HG03575 (cell line): ENCODE data around the gene PLCB3.

Experiments used
- ATAC-seq: cut with Tn5 transposase; IDR thresholded peaks from one replicate; pipeline ENCODE4 v1.9.1; 2021; ENCODE audit not compliant: unreplicated experiment, insufficient number of reproducible peaks, low FRiP score; ENCODE audit errors: extremely low read depth

Gene PLCB3

DNA sequence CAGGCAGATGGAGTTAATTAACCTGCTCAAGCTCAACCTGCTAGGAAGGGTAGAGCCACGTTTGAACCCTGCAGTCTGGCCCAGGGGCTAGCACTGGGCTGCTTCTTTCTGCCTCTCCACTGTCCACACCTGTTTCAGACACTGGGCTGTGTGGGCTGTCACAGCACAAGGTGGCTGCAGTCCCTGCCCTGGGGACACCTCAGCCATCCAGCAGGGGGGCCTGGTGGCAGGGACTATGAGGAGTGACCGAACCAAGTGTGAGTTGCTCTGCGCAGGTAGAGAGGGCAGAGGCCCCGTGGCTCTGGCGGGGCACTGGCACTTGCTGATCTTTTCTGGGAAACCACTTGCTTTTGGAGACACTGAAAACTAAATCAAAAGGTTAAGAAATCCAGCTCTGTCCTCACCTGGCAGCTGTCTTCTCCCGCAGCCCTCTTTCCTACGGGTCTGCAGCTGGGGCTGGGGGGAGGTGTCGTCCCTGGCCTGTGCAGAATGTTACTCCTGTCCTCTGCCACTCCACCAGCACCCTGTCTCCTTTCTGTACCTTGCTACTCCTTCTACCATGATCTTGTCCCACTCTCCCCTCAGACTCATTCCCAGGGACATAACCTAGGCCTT, 27.4 kb downstream of the PLCB3 start:
- ATAC-seq = no peak

GRCh38 chr11:64281957-64282770, 30.8 kb downstream of the PLCB3 start:
- ATAC-seq = no peak

- no peak for ATAC-seq
Observed at GRCh38 chr11:64283092-64283491, 31.8 kb downstream of the PLCB3 start.

DNA sequence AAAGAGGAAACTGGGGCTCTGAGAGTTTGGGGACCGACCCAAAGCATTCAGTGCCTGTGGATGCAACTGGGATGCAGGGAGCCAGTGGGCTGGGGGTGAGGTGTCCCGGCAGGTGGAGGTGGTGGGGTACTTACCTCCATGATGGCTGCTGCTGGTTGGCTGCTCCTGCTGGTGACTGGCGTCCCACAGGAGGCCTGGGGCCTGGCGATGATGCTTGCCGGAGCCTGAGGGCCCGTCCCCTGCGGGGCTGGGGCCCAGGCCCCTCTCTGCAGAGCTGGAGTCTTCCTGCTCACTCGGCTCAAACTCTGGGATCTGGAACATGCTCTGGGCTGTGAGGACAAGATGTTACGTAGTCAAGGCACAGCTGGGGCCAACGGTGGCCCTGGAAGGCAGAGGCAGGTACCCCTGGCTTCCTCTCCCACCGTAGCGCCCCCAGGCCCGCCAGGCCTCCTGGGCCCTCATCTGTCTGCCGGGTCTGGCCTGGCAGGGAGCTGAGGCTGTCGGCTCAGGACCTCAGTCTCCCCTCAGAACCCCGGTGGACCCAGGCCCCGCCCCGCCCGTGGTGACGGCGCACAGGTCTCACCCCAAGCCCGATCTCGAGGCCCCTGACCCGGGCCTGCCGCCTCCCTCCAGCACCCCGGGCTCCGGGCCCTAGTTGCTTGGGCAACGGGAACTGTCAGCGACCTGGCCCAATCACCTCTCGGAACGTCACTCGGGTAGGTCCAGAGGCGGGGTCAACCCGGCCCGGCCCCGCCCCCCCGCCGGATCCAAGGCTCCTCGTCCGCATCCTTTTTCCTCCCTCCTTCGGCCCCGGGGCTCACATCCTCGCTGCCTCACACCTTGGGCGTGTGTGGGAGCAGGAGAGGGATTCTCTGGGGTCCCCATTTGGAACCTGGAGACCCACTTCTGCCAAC, 33.0 kb downstream of the PLCB3 start, which contains the start of gene BAD:
Gene BAD, minus strand, starts transcription at position 618 of the 914 bp plus-strand sequence. Its CDS starts 297 bp downstream, at position 321.
- no peak for ATAC-seq

- no peak for ATAC-seq
Observed at GRCh38 chr11:64284962-64285884, 33.9 kb downstream of the PLCB3 start, which contains the start of gene GPR137. GPR137 (plus strand) TSS chr11:64285848; CDS start chr11:64286525, 677 bp downstream.

DNA sequence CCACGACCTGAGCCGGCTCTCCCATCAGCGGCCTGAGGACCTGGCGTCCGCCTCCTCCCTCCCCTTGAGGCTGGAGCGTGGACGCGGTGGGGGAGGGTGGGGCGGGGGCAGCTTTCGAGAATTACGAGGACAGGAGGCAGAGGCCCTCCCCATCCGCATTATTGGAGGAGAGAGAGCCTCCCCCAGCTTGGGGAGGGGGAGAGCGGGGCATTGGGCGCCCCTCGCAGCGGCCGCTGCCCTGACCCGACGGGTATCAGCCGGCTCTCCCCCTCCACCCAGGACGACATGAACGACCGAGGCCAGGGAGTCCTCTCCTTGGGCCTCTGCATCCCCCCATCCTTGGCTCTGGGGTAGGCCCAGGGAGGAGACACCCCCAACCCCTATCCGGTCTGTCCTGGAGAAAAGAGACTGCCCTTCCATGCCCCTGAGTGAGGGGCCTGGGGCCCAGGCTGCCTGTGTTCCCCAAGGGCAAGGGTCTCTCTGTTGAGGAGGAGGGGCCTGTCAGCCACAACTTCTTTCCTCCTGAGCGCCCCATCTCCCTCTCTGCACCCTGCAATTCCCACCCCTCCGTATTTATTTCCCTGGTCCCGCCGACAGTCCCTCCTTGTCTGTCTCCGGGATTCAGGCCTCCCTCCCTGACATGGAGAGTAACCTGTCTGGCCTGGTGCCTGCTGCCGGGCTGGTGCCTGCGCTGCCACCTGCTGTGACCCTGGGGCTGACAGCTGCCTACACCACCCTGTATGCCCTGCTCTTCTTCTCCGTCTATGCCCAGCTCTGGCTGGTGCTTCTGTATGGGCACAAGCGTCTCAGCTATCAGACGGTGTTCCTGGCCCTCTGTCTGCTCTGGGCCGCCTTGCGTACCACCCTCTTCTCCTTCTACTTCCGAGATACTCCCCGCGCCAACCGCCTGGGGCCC, 34.8 kb downstream of the PLCB3 start:
- no peak for ATAC-seq

DNA sequence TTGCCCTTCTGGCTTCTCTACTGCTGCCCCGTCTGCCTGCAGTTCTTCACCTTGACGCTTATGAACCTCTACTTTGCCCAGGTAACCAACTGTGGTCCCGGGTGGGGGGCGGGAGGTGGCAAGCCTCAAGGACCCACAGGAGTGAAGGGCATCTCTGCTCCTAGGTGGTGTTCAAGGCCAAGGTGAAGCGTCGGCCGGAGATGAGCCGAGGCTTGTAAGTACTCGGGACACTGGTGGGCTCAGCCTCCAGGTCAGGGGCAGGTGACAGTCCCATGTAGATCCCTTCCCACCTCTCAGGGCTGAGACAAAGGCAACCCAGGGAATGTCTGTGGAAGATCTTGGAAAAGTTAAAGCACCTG, 35.5 kb downstream of the PLCB3 start:
- ATAC-seq = no peak

DNA sequence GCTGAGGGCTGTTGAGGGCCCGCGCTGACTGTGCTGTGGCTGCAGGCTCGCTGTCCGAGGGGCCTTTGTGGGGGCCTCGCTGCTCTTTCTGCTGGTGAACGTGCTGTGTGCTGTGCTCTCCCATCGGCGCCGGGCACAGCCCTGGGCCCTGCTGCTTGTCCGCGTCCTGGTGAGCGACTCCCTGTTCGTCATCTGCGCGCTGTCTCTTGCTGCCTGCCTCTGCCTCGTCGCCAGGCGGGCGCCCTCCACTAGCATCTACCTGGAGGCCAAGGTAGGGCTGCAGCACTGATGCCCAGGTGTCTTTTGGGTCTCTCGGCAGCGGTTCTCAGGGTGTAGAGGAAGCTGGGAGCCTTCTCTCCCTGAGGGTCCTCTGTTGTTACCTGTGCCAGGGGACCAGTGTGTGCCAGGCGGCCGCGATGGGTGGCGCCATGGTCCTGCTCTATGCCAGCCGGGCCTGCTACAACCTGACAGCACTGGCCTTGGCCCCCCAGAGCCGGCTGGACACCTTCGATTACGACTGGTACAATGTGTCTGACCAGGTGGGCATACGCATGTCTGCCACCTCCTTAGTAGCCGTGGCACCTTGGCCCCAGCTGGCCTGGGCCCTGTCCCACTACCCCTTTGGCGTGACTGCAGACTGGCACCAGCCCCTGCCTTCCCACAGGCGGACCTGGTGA, 36.5 kb downstream of the PLCB3 start:
- no peak for ATAC-seq

DNA sequence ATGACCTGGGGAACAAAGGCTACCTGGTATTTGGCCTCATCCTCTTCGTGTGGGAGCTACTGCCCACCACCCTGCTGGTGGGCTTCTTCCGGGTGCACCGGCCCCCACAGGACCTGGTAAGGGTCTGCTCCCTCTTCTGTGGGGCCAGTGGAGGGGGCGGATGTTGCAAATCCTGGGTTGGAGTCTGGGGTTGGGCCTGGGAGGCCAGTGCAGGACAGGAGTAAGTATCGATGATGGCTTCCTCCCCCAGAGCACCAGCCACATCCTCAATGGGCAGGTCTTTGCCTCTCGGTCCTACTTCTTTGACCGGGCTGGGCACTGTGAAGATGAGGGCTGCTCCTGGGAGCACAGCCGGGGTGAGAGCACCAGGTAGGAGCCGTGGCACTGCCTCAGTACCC, 37.0 kb downstream of the PLCB3 start:
- ATAC-seq = no peak

- ATAC-seq = no peak
Observed at GRCh38 chr11:64289002-64289564, 37.8 kb downstream of the PLCB3 start.

- ATAC-seq = no peak
Observed at GRCh38 chr11:64290352-64291261, 39.3 kb downstream of the PLCB3 start.

DNA sequence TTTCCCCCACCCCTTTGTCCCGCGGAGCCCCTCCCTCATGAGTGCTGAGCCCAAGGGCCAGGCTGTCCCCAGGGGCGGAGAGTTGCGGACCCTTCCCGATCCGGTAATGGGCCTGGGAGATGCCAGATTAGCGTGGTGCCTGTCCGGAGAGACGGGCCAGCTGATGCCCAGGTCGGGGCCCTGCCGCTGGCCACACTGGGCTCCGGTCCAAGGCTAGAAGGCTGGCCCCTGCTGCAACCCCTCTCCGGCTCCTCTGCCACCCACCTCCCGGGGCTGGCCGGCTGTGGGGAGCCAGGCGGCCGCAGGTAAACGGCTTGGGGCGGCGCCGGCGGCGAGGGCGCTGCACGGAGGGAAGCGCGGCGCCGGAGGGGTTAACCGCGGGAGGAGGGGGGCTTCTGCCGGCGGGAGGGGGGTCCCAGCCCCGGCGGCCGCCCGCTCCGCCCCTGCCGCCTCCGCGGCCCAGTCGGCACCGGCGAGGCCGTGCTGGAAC, 40.0 kb downstream of the PLCB3 start, which contains the start of gene KCNK4:
Gene KCNK4, plus strand, starts transcription at position 41 of the 490 bp plus-strand sequence. CDS start 1,717 bp downstream, outside the sequence.
- ATAC-seq = no peak

DNA sequence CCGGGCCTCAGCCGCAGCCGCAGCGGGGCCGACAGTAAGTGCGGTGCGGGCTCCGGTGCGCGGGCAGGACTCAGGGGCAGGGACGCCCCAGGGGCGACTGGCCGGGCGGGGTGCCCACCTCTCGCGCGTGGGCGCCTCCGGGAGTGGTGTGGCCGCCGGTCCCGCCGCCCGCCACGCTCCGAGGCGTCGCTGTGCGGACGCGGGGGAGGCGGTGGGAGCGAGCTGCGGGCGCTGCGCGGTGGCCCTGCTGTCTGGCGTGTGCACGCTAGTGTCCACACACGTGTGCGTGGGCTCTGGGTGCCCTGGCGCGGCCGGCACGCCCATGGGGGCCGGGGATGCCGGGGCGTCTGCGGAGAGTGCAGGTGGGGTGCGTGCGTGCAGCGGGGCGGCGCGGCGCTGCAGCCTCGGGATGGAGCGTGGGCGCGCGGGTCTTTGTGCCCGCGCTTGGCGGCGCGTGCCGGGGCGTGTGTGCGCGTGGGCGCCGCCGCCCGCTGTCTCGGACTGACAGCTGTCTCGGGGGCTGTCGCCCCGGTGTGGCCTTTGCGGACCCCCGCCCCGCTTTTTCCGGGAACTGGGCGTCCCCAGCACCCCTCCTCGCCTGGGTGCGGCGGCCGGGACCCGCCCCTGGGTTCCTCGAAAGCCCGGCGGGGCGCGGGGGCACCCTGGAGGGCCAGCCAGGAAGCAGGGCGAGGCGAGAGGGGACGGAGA, 40.6 kb downstream of the PLCB3 start:
- ATAC-seq = no peak

- no peak for ATAC-seq
Observed at GRCh38 chr11:64292460-64293254, 41.3 kb downstream of the PLCB3 start.
